ENCODE results near the gene NTN4. TPM values are rescaled to one million over a fixed set of nuclear protein-coding genes. Genes with fewer than 3 reads are reported as not detected.

Gene NTN4
- total and polyA plus RNA-seq, 4 donors, result 3.2 to 30.5 (median 15.0) TPM

GRCh38 chr12:95633732-95634465 lies 156.7 kb downstream of the NTN4 start:
- no peak overlapping the region for H3K4me3 ChIP-seq (ENCODE audit: low read depth in 1 of 3, low read length in 3 of 3)
- TF ChIP-seq HNF4A (conservative IDR thresholded peaks at IDR 0.05) (peak; percentile 52 to 68), NR2F2 (IDR thresholded peaks at IDR 0.05) (no peak), EGR1 (IDR thresholded peaks at IDR 0.05; ENCODE audit: low read depth in 2 of 2) (no peak), FOXA1 (IDR thresholded peaks at IDR 0.05) (no peak), HNF4G (IDR thresholded peaks at IDR 0.05) (no peak), SP1 (IDR thresholded peaks at IDR 0.05) (peak; percentile 73), TAF1 (conservative IDR thresholded peaks at IDR 0.05) (no peak), FOXA2 (IDR thresholded peaks at IDR 0.05) (no peak), RAD21 (IDR thresholded peaks at IDR 0.05) (peak in 1 of 2 donors; percentile 36), REST (IDR thresholded peaks at IDR 0.05) (peak; percentile 46), GABPA (IDR thresholded peaks at IDR 0.05 in 1 of 2, conservative IDR thresholded peaks at IDR 0.05 in 1 of 2) (peak; percentile 24 to 39), ZBTB33 (IDR thresholded peaks at IDR 0.05) (no peak), ATF3 (IDR thresholded peaks at IDR 0.05) (no peak), JUND (IDR thresholded peaks at IDR 0.05) (peak in 1 of 2 donors; percentile 36), YY1 (IDR thresholded peaks at IDR 0.05) (peak; percentile 58), RXRA (IDR thresholded peaks at IDR 0.05) (peak; percentile 61 to 81)
- TF ChIP-seq, protein P1, sequence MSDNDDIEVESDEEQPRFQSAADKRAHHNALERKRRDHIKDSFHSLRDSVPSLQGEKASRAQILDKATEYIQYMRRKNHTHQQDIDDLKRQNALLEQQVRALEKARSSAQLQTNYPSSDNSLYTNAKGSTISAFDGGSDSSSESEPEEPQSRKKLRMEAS (IDR thresholded peaks at IDR 0.05), result peak; percentile 17
- TF ChIP-seq, protein P2, sequence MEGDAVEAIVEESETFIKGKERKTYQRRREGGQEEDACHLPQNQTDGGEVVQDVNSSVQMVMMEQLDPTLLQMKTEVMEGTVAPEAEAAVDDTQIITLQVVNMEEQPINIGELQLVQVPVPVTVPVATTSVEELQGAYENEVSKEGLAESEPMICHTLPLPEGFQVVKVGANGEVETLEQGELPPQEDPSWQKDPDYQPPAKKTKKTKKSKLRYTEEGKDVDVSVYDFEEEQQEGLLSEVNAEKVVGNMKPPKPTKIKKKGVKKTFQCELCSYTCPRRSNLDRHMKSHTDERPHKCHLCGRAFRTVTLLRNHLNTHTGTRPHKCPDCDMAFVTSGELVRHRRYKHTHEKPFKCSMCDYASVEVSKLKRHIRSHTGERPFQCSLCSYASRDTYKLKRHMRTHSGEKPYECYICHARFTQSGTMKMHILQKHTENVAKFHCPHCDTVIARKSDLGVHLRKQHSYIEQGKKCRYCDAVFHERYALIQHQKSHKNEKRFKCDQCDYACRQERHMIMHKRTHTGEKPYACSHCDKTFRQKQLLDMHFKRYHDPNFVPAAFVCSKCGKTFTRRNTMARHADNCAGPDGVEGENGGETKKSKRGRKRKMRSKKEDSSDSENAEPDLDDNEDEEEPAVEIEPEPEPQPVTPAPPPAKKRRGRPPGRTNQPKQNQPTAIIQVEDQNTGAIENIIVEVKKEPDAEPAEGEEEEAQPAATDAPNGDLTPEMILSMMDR (IDR thresholded peaks at IDR 0.05; ENCODE audit: low read depth, low read length, missing input control), result no peak
- H3K27ac ChIP-seq (ENCODE audit: low read depth in 1 of 2, low read length in 2 of 2), result peak overlapping the region; percentile 84 to 98
- 13% methylated on average over 5 of the region's 5 CpGs for WGBS
- no peak for DNase-seq (ENCODE audit: low spot score)
- no peaks in the 10 kb centered on the region for H3K9me3 ChIP-seq (ENCODE audit: control insufficient read depth in 4 of 4, low read length in 3 of 4)
- H3K36me3 ChIP-seq (ENCODE audit: control insufficient read depth in 4 of 4, insufficient read depth in 3 of 4, low read depth in 1 of 4, low read length in 3 of 4), result no peaks in the 10 kb centered on the region
- H3K9ac ChIP-seq (ENCODE audit: low read depth in 1 of 2, low read length in 2 of 2), result peak overlapping the region in 1 of 2 donors; percentile 46
- peaks cover 9 to 19% (median 13%) of the 10 kb centered on the region in 4 donors for H3K4me1 ChIP-seq (ENCODE audit: control insufficient read depth in 4 of 4, insufficient read depth in 4 of 4, low read length in 3 of 4)
- no peaks in the 10 kb centered on the region for H3K27me3 ChIP-seq (ENCODE audit: control insufficient read depth in 4 of 4, insufficient read depth in 4 of 4, low read length in 3 of 4)

All from liver (tissue), 9 donors.